Naive B cell (primary cell): Measurements from ENCODE around the gene LANCL2. TPM values are rescaled to one million over a fixed set of nuclear protein-coding genes. Genes with fewer than 3 reads are reported as not detected.
A peak's percentile ranks its signal among the peaks of the same experiment; 100 is the strongest.

Experiments
- ATAC-seq, 2 donors: fragments of 150-1000 bp; cut with Tn5 transposase; 2 replicates each; pipeline ENCODE4 v1.10.0; 2021; ENCODE audit warnings: low read depth in 2 of 2, mild to moderate bottlenecking in 2 of 2, moderate library complexity in 2 of 2
- DNase-seq: peaks from one replicate; pipeline ENCODE4 v3.0.0; 2022
- H3K27ac Mint-ChIP-seq, 6 donors: one replicate each; pipeline ENCODE4 v1.8.0; 2020 to 2022; ENCODE audit warnings: mild to moderate bottlenecking in 6 of 6, mixed read lengths in 6 of 6, moderate library complexity in 5 of 6, inconsistent platforms in 2 of 6
- H3K27me3 Mint-ChIP-seq, 3 donors: one replicate each; pipeline ENCODE4 v1.8.0; 2021 to 2022; ENCODE audit warnings: mixed read lengths in 3 of 3, mild to moderate bottlenecking in 1 of 3
- H3K36me3 Mint-ChIP-seq, 2 donors: one replicate each; pipeline ENCODE4 v1.8.0; 2020 to 2022; ENCODE audit warnings: mixed read lengths in 2 of 2, inconsistent platforms in 1 of 2, mild to moderate bottlenecking in 1 of 2
- H3K4me1 Mint-ChIP-seq, 3 donors: one replicate each; pipeline ENCODE4 v1.8.0; 2020 to 2022; ENCODE audit warnings: mixed read lengths in 3 of 3, inconsistent platforms in 1 of 3, mild to moderate bottlenecking in 1 of 3, moderate library complexity in 1 of 3
- H3K4me3 Mint-ChIP-seq, 8 donors: one replicate each; pipeline ENCODE4 v1.8.0; 2020 to 2022; ENCODE audit warnings: mild to moderate bottlenecking in 8 of 8, mixed read lengths in 8 of 8, moderate library complexity in 8 of 8, inconsistent platforms in 2 of 8
- H3K9me3 Mint-ChIP-seq, 7 donors: one replicate each; pipeline ENCODE4 v1.8.0; 2020 to 2022; ENCODE audit warnings: mixed read lengths in 7 of 7, mild to moderate bottlenecking in 5 of 7, inconsistent platforms in 2 of 7, moderate library complexity in 1 of 7
- polyA plus RNA-seq, 6 donors: library from polyadenylated mRNA; unstranded; fragments of 300-500 nt; fragmentation: Illumina TruSeq; gene quantifications; one replicate each; pipeline ENCODE4 v1.2.3, GENCODE V29; 2021; ENCODE audit warnings: low read depth in 6 of 6

Gene LANCL2
- polyA plus RNA-seq, 6 donors from 2014 or later = 6.5 to 8.8 (median 6.9) TPM

GRCh38 chr7:55425141-55425752 lies 60.1 kb downstream of the LANCL2 start:
- no peak for DNase-seq
- Mint-ChIP-seq H3K27ac (peak overlapping the region in 3 of 6 donors; percentile 16 to 51 (median 47)), H3K27me3 (no peaks in the 10 kb centered on the region), H3K36me3 (peaks cover 20 to 26% of the 10 kb centered on the region in 2 donors), H3K9me3 (no peaks in the 10 kb centered on the region), H3K4me1 (no peaks in the 10 kb centered on the region), H3K4me3 (no peak overlapping the region)
- ATAC-seq = no peak

- H3K27me3 Mint-ChIP-seq = no peaks in the 10 kb centered on the region
- H3K4me3 Mint-ChIP-seq = no peak overlapping the region
- DNase-seq (no peak), ATAC-seq (no peak)
- no peaks in the 10 kb centered on the region for H3K4me1 Mint-ChIP-seq
- peak overlapping the region in 2 of 6 donors; percentile 64 to 74 for H3K27ac Mint-ChIP-seq
- H3K36me3 Mint-ChIP-seq = peaks cover 24 to 26% of the 10 kb centered on the region in 2 donors
- H3K9me3 Mint-ChIP-seq = no peaks in the 10 kb centered on the region
Observed at GRCh38 chr7:55426676-55427075, 61.5 kb downstream of the LANCL2 start.

GRCh38 chr7:55427342-55427741 lies 62.2 kb downstream of the LANCL2 start:
- ATAC-seq (no peak), DNase-seq (no peak)
- no peak overlapping the region for H3K27ac Mint-ChIP-seq
- H3K4me3 Mint-ChIP-seq = no peak overlapping the region
- H3K27me3 Mint-ChIP-seq = no peaks in the 10 kb centered on the region
- H3K4me1 Mint-ChIP-seq = no peaks in the 10 kb centered on the region
- H3K36me3 Mint-ChIP-seq = peaks cover 24 to 26% of the 10 kb centered on the region in 2 donors
- no peaks in the 10 kb centered on the region for H3K9me3 Mint-ChIP-seq

GRCh38 chr7:55427800-55428199 lies 62.7 kb downstream of the LANCL2 start:
- Mint-ChIP-seq H3K27ac (peak overlapping the region in 1 of 6 donors; percentile 88), H3K4me1 (no peaks in the 10 kb centered on the region), H3K36me3 (peaks cover 20 to 26% of the 10 kb centered on the region in 2 donors), H3K4me3 (no peak overlapping the region), H3K9me3 (no peaks in the 10 kb centered on the region), H3K27me3 (no peaks in the 10 kb centered on the region)
- no peak for DNase-seq
- no peak for ATAC-seq

- Mint-ChIP-seq H3K36me3 (peaks cover 19 to 26% of the 10 kb centered on the region in 2 donors), H3K4me3 (no peak overlapping the region), H3K4me1 (no peaks in the 10 kb centered on the region), H3K9me3 (no peaks in the 10 kb centered on the region), H3K27me3 (no peaks in the 10 kb centered on the region), H3K27ac (peak overlapping the region in 1 of 6 donors; percentile 15)
- ATAC-seq (no peak), DNase-seq (no peak)
Observed at GRCh38 chr7:55429835-55430499, 64.8 kb downstream of the LANCL2 start.

- DNase-seq (no peak), ATAC-seq (no peak)
- Mint-ChIP-seq H3K27me3 (no peaks in the 10 kb centered on the region), H3K36me3 (peaks cover 5 to 7% of the 10 kb centered on the region in 2 donors), H3K9me3 (no peaks in the 10 kb centered on the region), H3K4me3 (no peak overlapping the region), H3K4me1 (no peaks in the 10 kb centered on the region), H3K27ac (no peak overlapping the region)
Observed at GRCh38 chr7:55431898-55432297, 66.8 kb downstream of the LANCL2 start.

- H3K9me3 Mint-ChIP-seq = no peaks in the 10 kb centered on the region
- ATAC-seq (no peak), DNase-seq (no peak)
- peaks cover under 1 to 4% of the 10 kb centered on the region in 2 donors for H3K36me3 Mint-ChIP-seq
- H3K4me3 Mint-ChIP-seq = no peak overlapping the region
- no peaks in the 10 kb centered on the region for H3K27me3 Mint-ChIP-seq
- H3K27ac Mint-ChIP-seq = no peak overlapping the region
- H3K4me1 Mint-ChIP-seq = no peaks in the 10 kb centered on the region
Observed at GRCh38 chr7:55432506-55432905, 67.4 kb downstream of the LANCL2 start.

- Mint-ChIP-seq H3K36me3 (peaks cover 0 to 4% of the 10 kb centered on the region in 2 donors), H3K4me1 (no peaks in the 10 kb centered on the region), H3K9me3 (no peaks in the 10 kb centered on the region), H3K27ac (peak overlapping the region in 2 of 6 donors; percentile 39 to 89), H3K27me3 (no peaks in the 10 kb centered on the region), H3K4me3 (no peak overlapping the region)
- DNase-seq (peak; percentile 7), ATAC-seq (peak; percentile 20 to 46)
Observed at GRCh38 chr7:55432939-55433784, 68.0 kb downstream of the LANCL2 start.

- DNase-seq = no peak
- Mint-ChIP-seq H3K4me3 (no peak overlapping the region), H3K9me3 (no peaks in the 10 kb centered on the region), H3K4me1 (peaks cover 0 to 6% (median 0%) of the 10 kb centered on the region in 3 donors), H3K27me3 (peaks cover 0 to 4% (median 0%) of the 10 kb centered on the region in 3 donors), H3K27ac (no peak overlapping the region), H3K36me3 (peaks cover 0 to 4% of the 10 kb centered on the region in 2 donors)
- ATAC-seq = no peak
Observed at GRCh38 chr7:55435466-55435865, 70.3 kb downstream of the LANCL2 start.

- H3K27ac Mint-ChIP-seq = peak overlapping the region in 1 of 6 donors; percentile 72
- H3K4me3 Mint-ChIP-seq = no peak overlapping the region
- DNase-seq (no peak), ATAC-seq (no peak)
- H3K27me3 Mint-ChIP-seq = peaks cover 0 to 4% (median 0%) of the 10 kb centered on the region in 3 donors
- no peaks in the 10 kb centered on the region for H3K9me3 Mint-ChIP-seq
- H3K36me3 Mint-ChIP-seq = no peaks in the 10 kb centered on the region
- H3K4me1 Mint-ChIP-seq = peaks cover 0 to 6% (median 0%) of the 10 kb centered on the region in 3 donors
Observed at GRCh38 chr7:55436457-55436856, 71.3 kb downstream of the LANCL2 start.

GRCh38 chr7:55437375-55437774 lies 72.2 kb downstream of the LANCL2 start:
- H3K9me3 Mint-ChIP-seq = no peaks in the 10 kb centered on the region
- no peak overlapping the region for H3K4me3 Mint-ChIP-seq

GRCh38 chr7:55438085-55438756 lies 73.1 kb downstream of the LANCL2 start:
- peaks cover 0 to 6% (median 0%) of the 10 kb centered on the region in 3 donors for H3K4me1 Mint-ChIP-seq
- no peaks in the 10 kb centered on the region for H3K36me3 Mint-ChIP-seq
- DNase-seq (no peak), ATAC-seq (no peak)
- H3K4me3 Mint-ChIP-seq = no peak overlapping the region
- H3K9me3 Mint-ChIP-seq = no peaks in the 10 kb centered on the region
- peaks cover 0 to 4% (median 0%) of the 10 kb centered on the region in 3 donors for H3K27me3 Mint-ChIP-seq
- H3K27ac Mint-ChIP-seq = peak overlapping the region in 3 of 6 donors; percentile 5 to 57 (median 43)

More at GRCh38 chr7:55437375-55437774, 72.2 kb downstream of the LANCL2 start:
- Mint-ChIP-seq H3K36me3 (no peaks in the 10 kb centered on the region), H3K4me1 (peaks cover 0 to 6% (median 0%) of the 10 kb centered on the region in 3 donors), H3K27ac (peak overlapping the region in 1 of 6 donors; percentile 37), H3K27me3 (peaks cover 0 to 4% (median 0%) of the 10 kb centered on the region in 3 donors)
- no peak for ATAC-seq
- no peak for DNase-seq
